HCT116 (cell line): ENCODE data around the gene POU5F1. TPM values are rescaled to one million over a fixed set of nuclear protein-coding genes. Genes with fewer than 3 reads are reported as not detected.
A peak's percentile ranks its signal among the peaks of the same experiment; 100 is the strongest.

Experiments
- ATAC-seq: fragments of 200-7000 bp; cut with Tn5 transposase; 2 replicates; pipeline ENCODE4 v1.9.1; 2020; ENCODE audit warnings: mild to moderate bottlenecking, moderate library complexity
- BruUV-seq: library from RNA; stranded (reverse); fragments of 400-500 nt; replicated peaks from 2 replicates; lab custom pipeline; 2021; lab: Mats Ljungman, UMichigan
- CTCF ChIA-PET: fragments of 300-600 bp; sonication (Branson Sonifier 250); formaldehyde crosslinking; loops from one replicate; lab custom pipeline; 2021; ENCODE audit warnings: antibody characterized with exemption; lab: Charles Lee
- POLR2A ChIA-PET: fragments of 300-600, 350-600 bp; sonication (Branson Sonifier 250); formaldehyde crosslinking; loops from one replicate; lab custom pipeline; 2021; ENCODE audit warnings: antibody characterized with exemption; lab: Charles Lee
- RAD21 ChIA-PET, 2 experiments: fragments of 300-600 bp; sonication (Branson Sonifier 250); formaldehyde crosslinking; loops; one replicate each; lab custom pipeline; 2023; ENCODE audit warnings: low total read pairs in 2 of 2; ENCODE audit not compliant: uncharacterized antibody in 2 of 2, unreplicated experiment in 2 of 2, low non-redundant PET in 1 of 2; lab: Charles Lee
- DNase-seq: peaks from one replicate; pipeline ENCODE4 v3.0.0-alpha.2; 2010; ENCODE audit warnings: low read depth, low spot score
- H2AFZ ChIP-seq: fragments of 200-600 bp; shearing (Covaris generic), sonication (generic); 2 replicates; pipeline ENCODE4 v1.6.1; 2017; ENCODE audit warnings: low read depth, mixed run types, mixed read lengths, antibody characterized with exemption, low read length; ENCODE audit not compliant: poor library complexity, severe bottlenecking
- H3K27ac ChIP-seq: 2 replicates; pipeline ENCODE4 v1.5.1; 2012; ENCODE audit warnings: low read depth, low read length
- H3K27me3 ChIP-seq: fragments of 200-600 bp; sonication (generic); 2 replicates; pipeline ENCODE4 v1.6.1; 2016; ENCODE audit warnings: mixed run types, low read length, mixed read lengths; ENCODE audit not compliant: insufficient read depth
- H3K36me3 ChIP-seq, 2 experiments: fragments of 200-500 bp in 1 of 2; fragments of 200-600 bp in 1 of 2; sonication (Bioruptor generic) in 1 of 2; sonication (generic) in 1 of 2; 2 replicates each; pipeline versions ENCODE4 v1.5.1 to v1.6.1; 2014 to 2016; ENCODE audit warnings: low read length in 2 of 2, inconsistent platforms in 1 of 2, mixed read lengths in 1 of 2, mixed run types in 1 of 2; ENCODE audit not compliant: insufficient read depth in 2 of 2, control insufficient read depth in 1 of 2
- H3K4me1 ChIP-seq, 2 experiments: fragments of 200-600 bp in 1 of 2; sonication (generic) in 1 of 2; 2 replicates each; pipeline versions ENCODE4 v1.5.1 to v1.6.1; 2012 to 2017; ENCODE audit warnings: low read length in 2 of 2, inconsistent platforms in 1 of 2, mild to moderate bottlenecking in 1 of 2, mixed read lengths in 1 of 2, mixed run types in 1 of 2, moderate library complexity in 1 of 2; ENCODE audit not compliant: insufficient read depth in 2 of 2, control insufficient read depth in 1 of 2
- H3K4me2 ChIP-seq: fragments of 200-600 bp; sonication (generic); 2 replicates; pipeline ENCODE4 v1.6.1; 2017; ENCODE audit warnings: mixed run types, low read length, mixed read lengths
- H3K4me3 ChIP-seq, 2 experiments: fragments of 200-600 bp in 1 of 2; sonication (generic) in 1 of 2; replicated peaks in 1 of 2; 2 replicates each; pipeline ENCODE4 v1.5.1; 2011 to 2016; ENCODE audit warnings: low read length in 2 of 2, control low read depth in 1 of 2, low read depth in 1 of 2, mild to moderate bottlenecking in 1 of 2, mixed read lengths in 1 of 2, mixed run types in 1 of 2
- H3K79me2 ChIP-seq: fragments of 200-600 bp; sonication (generic); 2 replicates; pipeline ENCODE4 v1.6.1; 2017; ENCODE audit warnings: mild to moderate bottlenecking, mixed run types, low read length, moderate library complexity, mixed read lengths; ENCODE audit not compliant: insufficient read depth
- H3K9ac ChIP-seq: fragments of 200-600 bp; sonication (generic); 2 replicates; pipeline ENCODE4 v1.6.1; 2016; ENCODE audit warnings: low read length, mixed read lengths
- H3K9me2 ChIP-seq: fragments of 200-600 bp; sonication (generic), shearing (Covaris generic); 2 replicates; pipeline ENCODE4 v1.6.1; 2017; ENCODE audit warnings: mixed run types, mild to moderate bottlenecking, moderate library complexity; ENCODE audit not compliant: insufficient read depth
- H3K9me3 ChIP-seq, 2 experiments: fragments of 200-500 bp in 1 of 2; fragments of 200-600 bp in 1 of 2; sonication (Bioruptor generic) in 1 of 2; sonication (generic) in 1 of 2; 2 replicates each; pipeline ENCODE4 v1.6.1; 2014 to 2017; ENCODE audit warnings: low read length in 2 of 2, mixed read lengths in 2 of 2, inconsistent platforms in 1 of 2, low read depth in 1 of 2, mild to moderate bottlenecking in 1 of 2, mixed run types in 1 of 2, moderate library complexity in 1 of 2; ENCODE audit not compliant: control insufficient read depth in 1 of 2, insufficient read depth in 1 of 2
- H4K20me1 ChIP-seq: fragments of 200-600 bp; sonication (generic), shearing (Covaris generic); 2 replicates; pipeline ENCODE4 v1.6.1; 2017; ENCODE audit warnings: mixed run types, mild to moderate bottlenecking, moderate library complexity; ENCODE audit not compliant: insufficient read depth
- CBX3 ChIP-seq: IDR thresholded peaks from 2 replicates; pipeline ENCODE4 v1.6.1; 2012; ENCODE audit warnings: low read depth
- EZH2 ChIP-seq: fragments of 200-600 bp; sonication (generic); IDR thresholded peaks from 2 replicates; pipeline ENCODE4 v1.6.1; 2017; ENCODE audit warnings: antibody characterized with exemption, mixed run types
- EZH2phosphoT487 ChIP-seq: fragments of 200-600 bp; IDR thresholded peaks from 2 replicates; pipeline ENCODE4 v1.6.1; 2018; ENCODE audit warnings: antibody characterized with exemption, borderline replicate concordance
- FOSL1 ChIP-seq: IDR thresholded peaks from 2 replicates; pipeline ENCODE4 v1.6.1; 2012; ENCODE audit warnings: low read depth
- JUND ChIP-seq: IDR thresholded peaks from 2 replicates; pipeline ENCODE4 v1.6.1; 2012
- POLR2A ChIP-seq: IDR thresholded peaks from 2 replicates; pipeline ENCODE4 v1.7.0; 2011; ENCODE audit warnings: borderline replicate concordance; ENCODE audit not compliant: insufficient read depth, insufficient read length; ENCODE audit errors: extremely low read depth
- POLR2AphosphoS5 ChIP-seq: IDR thresholded peaks from 2 replicates; pipeline ENCODE4 v1.6.1; 2011; ENCODE audit warnings: mild to moderate bottlenecking, low read depth, low read length, moderate library complexity
- RAD21 ChIP-seq: IDR thresholded peaks from 2 replicates; pipeline ENCODE4 v1.6.1; 2012; ENCODE audit warnings: low read depth, mild to moderate bottlenecking
- SIN3A ChIP-seq: IDR thresholded peaks from 2 replicates; pipeline ENCODE4 v1.6.1; 2012; ENCODE audit warnings: low read depth
- YY1 ChIP-seq: IDR thresholded peaks from 2 replicates; pipeline ENCODE4 v1.6.1; 2011; ENCODE audit warnings: low read length, low read depth, moderate library complexity, mild to moderate bottlenecking; ENCODE audit not compliant: insufficient replicate concordance; ENCODE audit errors: extremely low read depth
- ZFX ChIP-seq: fragments of 450-650 bp; IDR thresholded peaks from 2 replicates; pipeline ENCODE4 v1.6.1; 2017
- ZNF274 ChIP-seq: fragments of 200-500 bp; sonication (Bioruptor generic); IDR thresholded peaks from 2 replicates; pipeline ENCODE4 v1.6.1; 2014; ENCODE audit warnings: mild to moderate bottlenecking, low read depth, low read length, inconsistent platforms
- intact Hi-C: fragments of 100-400 bp; cut with micrococcal nuclease; formaldehyde crosslinking; loops from 2 replicates; pipeline ENCODE4 v1.10.0; 2022
- total RNA-seq: library from RNA; stranded (reverse); gene quantifications from one replicate; pipeline ENCODE4 v1.2.1, GENCODE V29; 2021; ENCODE audit not compliant: unreplicated experiment
- TF ChIP-seq, protein P1 (sequence below), 3 experiments: fragments of 200-600 bp in 1 of 3; sonication (generic) in 1 of 3; IDR thresholded peaks in 2 of 3; conservative IDR thresholded peaks in 1 of 3; 2 replicates each; pipeline ENCODE4 v1.5.1; 2012 to 2017; ENCODE audit warnings: low read depth in 2 of 3, low read length in 2 of 3, antibody characterized with exemption in 1 of 3, borderline replicate concordance in 1 of 3, control low read depth in 1 of 3, mild to moderate bottlenecking in 1 of 3, mixed read lengths in 1 of 3, mixed run types in 1 of 3, moderate library complexity in 1 of 3; ENCODE audit not compliant: insufficient read depth in 1 of 3
- TF ChIP-seq, protein P2 (sequence below): IDR thresholded peaks from 2 replicates; pipeline ENCODE4 v1.6.1; 2012
- TF ChIP-seq, protein P3 (sequence below): IDR thresholded peaks from 2 replicates; pipeline ENCODE4 v1.6.1; 2011; ENCODE audit warnings: mild to moderate bottlenecking, low read length, moderate library complexity; ENCODE audit not compliant: insufficient replicate concordance; ENCODE audit errors: extremely low read depth
- TF ChIP-seq, protein P4 (sequence below): IDR thresholded peaks from 2 replicates; pipeline ENCODE4 v1.6.1; 2012; ENCODE audit warnings: low read depth

Gene POU5F1
- total RNA-seq, 1 experiment from 2014 or later, result 1.9 TPM

DNA sequence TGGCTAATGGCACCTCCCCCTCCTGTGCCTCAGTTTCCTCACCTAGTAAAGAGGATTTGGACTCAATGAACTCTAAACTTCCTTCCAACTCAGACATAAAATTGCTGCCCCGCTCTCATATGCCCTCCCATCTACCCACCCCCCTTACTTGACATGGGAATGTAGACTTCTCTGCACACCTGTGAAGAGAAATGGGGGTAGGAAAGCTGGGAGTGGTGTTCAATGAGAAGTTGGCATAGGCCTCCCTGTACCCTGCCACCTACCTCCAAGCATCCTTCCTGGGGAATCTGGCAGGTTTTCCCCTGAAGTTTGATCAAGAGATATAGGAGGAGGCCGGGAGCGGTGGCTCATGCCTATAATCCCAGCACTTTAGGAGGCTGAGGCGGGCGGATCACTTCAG, 3.9 kb upstream of the POU5F1 start (continued):
- TF ChIP-seq CBX3 (no peak), EZH2phosphoT487 (no peak), FOSL1 (no peak), YY1 (no peak)
- TF ChIP-seq, protein P1, sequence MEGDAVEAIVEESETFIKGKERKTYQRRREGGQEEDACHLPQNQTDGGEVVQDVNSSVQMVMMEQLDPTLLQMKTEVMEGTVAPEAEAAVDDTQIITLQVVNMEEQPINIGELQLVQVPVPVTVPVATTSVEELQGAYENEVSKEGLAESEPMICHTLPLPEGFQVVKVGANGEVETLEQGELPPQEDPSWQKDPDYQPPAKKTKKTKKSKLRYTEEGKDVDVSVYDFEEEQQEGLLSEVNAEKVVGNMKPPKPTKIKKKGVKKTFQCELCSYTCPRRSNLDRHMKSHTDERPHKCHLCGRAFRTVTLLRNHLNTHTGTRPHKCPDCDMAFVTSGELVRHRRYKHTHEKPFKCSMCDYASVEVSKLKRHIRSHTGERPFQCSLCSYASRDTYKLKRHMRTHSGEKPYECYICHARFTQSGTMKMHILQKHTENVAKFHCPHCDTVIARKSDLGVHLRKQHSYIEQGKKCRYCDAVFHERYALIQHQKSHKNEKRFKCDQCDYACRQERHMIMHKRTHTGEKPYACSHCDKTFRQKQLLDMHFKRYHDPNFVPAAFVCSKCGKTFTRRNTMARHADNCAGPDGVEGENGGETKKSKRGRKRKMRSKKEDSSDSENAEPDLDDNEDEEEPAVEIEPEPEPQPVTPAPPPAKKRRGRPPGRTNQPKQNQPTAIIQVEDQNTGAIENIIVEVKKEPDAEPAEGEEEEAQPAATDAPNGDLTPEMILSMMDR (IDR thresholded peaks at IDR 0.05 in 2 of 3, conservative IDR thresholded peaks at IDR 0.05 in 1 of 3; ENCODE audit: borderline replicate concordance in 1 of 3, insufficient read depth in 1 of 3, low read depth in 2 of 3, low read length in 2 of 3), result no peak
- TF ChIP-seq, protein P2, sequence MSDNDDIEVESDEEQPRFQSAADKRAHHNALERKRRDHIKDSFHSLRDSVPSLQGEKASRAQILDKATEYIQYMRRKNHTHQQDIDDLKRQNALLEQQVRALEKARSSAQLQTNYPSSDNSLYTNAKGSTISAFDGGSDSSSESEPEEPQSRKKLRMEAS, result no peak

DNA sequence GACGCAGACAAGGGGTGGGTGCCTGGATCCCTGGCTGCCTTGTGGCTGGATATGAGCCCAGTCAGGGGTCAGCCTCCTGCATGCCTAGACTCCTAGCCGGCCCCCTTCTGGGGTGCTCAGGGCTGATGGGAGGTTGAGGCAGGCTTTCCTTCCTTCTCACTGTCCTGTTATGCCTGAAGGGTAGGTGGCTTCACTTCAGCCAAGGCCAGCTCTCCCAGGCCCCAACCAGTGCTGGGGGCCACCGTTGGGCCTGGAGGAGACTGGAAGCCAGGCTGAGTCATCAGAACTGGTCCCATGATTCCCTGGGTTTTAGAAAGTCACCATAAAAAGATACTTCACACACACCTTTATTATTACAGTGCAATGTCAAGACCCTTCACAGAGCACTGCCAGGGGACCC, 2.9 kb upstream of the POU5F1 start:
- no peak for ATAC-seq
- Histone ChIP-seq H3K4me1 (peaks cover 3 to 19% of the 10 kb centered on the region in 2 experiments), H3K9me3 (no peaks in the 10 kb centered on the region), H3K27ac (no peak overlapping the region), H3K4me2 (peak overlapping the region; percentile 9; the same call in 1 of the 2 replicates), H3K36me3 (no peaks in the 10 kb centered on the region), H2AFZ (peak overlapping the region; percentile 35), H4K20me1 (no peaks in the 10 kb centered on the region), H3K4me3 (no peak overlapping the region), H3K9me2 (no peaks in the 10 kb centered on the region), H3K27me3 (no peaks in the 10 kb centered on the region), H3K9ac (no peak overlapping the region), H3K79me2 (no peaks in the 10 kb centered on the region)
- CTCF ChIA-PET, result no interaction called here
- no peak for DNase-seq
- no peak for TF ChIP-seq JUND
- TF ChIP-seq, protein P2, result no peak
- no peak for TF ChIP-seq EZH2
- TF ChIP-seq, protein P3, sequence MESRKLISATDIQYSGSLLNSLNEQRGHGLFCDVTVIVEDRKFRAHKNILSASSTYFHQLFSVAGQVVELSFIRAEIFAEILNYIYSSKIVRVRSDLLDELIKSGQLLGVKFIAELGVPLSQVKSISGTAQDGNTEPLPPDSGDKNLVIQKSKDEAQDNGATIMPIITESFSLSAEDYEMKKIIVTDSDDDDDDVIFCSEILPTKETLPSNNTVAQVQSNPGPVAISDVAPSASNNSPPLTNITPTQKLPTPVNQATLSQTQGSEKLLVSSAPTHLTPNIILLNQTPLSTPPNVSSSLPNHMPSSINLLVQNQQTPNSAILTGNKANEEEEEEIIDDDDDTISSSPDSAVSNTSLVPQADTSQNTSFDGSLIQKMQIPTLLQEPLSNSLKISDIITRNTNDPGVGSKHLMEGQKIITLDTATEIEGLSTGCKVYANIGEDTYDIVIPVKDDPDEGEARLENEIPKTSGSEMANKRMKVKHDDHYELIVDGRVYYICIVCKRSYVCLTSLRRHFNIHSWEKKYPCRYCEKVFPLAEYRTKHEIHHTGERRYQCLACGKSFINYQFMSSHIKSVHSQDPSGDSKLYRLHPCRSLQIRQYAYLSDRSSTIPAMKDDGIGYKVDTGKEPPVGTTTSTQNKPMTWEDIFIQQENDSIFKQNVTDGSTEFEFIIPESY, result no peak
- no peak for TF ChIP-seq CBX3
- TF ChIP-seq ZFX, result no peak
- TF ChIP-seq, protein P4, sequence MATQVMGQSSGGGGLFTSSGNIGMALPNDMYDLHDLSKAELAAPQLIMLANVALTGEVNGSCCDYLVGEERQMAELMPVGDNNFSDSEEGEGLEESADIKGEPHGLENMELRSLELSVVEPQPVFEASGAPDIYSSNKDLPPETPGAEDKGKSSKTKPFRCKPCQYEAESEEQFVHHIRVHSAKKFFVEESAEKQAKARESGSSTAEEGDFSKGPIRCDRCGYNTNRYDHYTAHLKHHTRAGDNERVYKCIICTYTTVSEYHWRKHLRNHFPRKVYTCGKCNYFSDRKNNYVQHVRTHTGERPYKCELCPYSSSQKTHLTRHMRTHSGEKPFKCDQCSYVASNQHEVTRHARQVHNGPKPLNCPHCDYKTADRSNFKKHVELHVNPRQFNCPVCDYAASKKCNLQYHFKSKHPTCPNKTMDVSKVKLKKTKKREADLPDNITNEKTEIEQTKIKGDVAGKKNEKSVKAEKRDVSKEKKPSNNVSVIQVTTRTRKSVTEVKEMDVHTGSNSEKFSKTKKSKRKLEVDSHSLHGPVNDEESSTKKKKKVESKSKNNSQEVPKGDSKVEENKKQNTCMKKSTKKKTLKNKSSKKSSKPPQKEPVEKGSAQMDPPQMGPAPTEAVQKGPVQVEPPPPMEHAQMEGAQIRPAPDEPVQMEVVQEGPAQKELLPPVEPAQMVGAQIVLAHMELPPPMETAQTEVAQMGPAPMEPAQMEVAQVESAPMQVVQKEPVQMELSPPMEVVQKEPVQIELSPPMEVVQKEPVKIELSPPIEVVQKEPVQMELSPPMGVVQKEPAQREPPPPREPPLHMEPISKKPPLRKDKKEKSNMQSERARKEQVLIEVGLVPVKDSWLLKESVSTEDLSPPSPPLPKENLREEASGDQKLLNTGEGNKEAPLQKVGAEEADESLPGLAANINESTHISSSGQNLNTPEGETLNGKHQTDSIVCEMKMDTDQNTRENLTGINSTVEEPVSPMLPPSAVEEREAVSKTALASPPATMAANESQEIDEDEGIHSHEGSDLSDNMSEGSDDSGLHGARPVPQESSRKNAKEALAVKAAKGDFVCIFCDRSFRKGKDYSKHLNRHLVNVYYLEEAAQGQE, result no peak
- TF ChIP-seq POLR2AphosphoS5, result no peak
- no peak for TF ChIP-seq ZNF274
- TF ChIP-seq POLR2A, result no peak
- no peak for TF ChIP-seq RAD21
- TF ChIP-seq YY1, result no peak
- no peak for TF ChIP-seq SIN3A
- POLR2A ChIA-PET, result no interaction called here
- RAD21 ChIA-PET, result no interaction called here
- intact Hi-C loops, result no loop called here
- no TSS peak for BruUV-seq
